GM10266 (cell line): ENCODE results near the gene RMDN2.
A peak's percentile ranks its signal among the peaks of the same experiment; 100 is the strongest.
"Not testable (repeated sequence)": the region's sequence is repeated elsewhere in the genome, so short reads cannot be mapped to it uniquely, and the experiment has no call there.

Experiments
- DNase-seq: peaks from one replicate; pipeline ENCODE4 v3.0.0; 2012; ENCODE audit errors: extremely low spot score
- CTCF ChIP-seq: IDR thresholded peaks from 2 replicates; pipeline ENCODE4 v1.5.1; 2012; ENCODE audit warnings: mild to moderate bottlenecking, low read depth; ENCODE audit not compliant: control insufficient read depth, insufficient read depth; ENCODE audit errors: missing control alignments

Gene RMDN2

GRCh38 chr2:37934591-37935513, 9.8 kb downstream of the RMDN2 start:
- TF ChIP-seq CTCF: no peak
- DNase-seq: peak; percentile 84

GRCh38 chr2:37937568-37937967, 12.5 kb downstream of the RMDN2 start:
- not testable (repeated sequence) for DNase-seq

- not testable (repeated sequence) for DNase-seq
Measured at GRCh38 chr2:37941267-37941666, 16.2 kb downstream of the RMDN2 start.

GRCh38 chr2:37944268-37944667, 19.2 kb downstream of the RMDN2 start:
- DNase-seq: no peak
- TF ChIP-seq CTCF: no peak

GRCh38 chr2:37947306-37947705, 22.2 kb downstream of the RMDN2 start:
- TF ChIP-seq CTCF: no peak
- DNase-seq: no peak

- not testable (repeated sequence) for DNase-seq
Measured at GRCh38 chr2:37962018-37962739, 37.1 kb downstream of the RMDN2 start.

- not testable (repeated sequence) for DNase-seq
Measured at GRCh38 chr2:37962740-37963121, 37.6 kb downstream of the RMDN2 start.

GRCh38 chr2:37963901-37964300, 38.8 kb downstream of the RMDN2 start:
- DNase-seq: not testable (repeated sequence)

GRCh38 chr2:37966326-37966725, 41.2 kb downstream of the RMDN2 start:
- DNase-seq: no peak
- no peak for TF ChIP-seq CTCF

- TF ChIP-seq CTCF: no peak
- no peak for DNase-seq
Measured at GRCh38 chr2:37969731-37970130, 44.6 kb downstream of the RMDN2 start.
